Cortex of kidney (tissue), 1 donor: ENCODE results near the gene RFT1.
"Not testable (repeated sequence)": the region's sequence is repeated elsewhere in the genome, so short reads cannot be mapped to it uniquely, and the experiment has no call there.

ENCODE experiments used
- DNase-seq: peaks from one replicate; lab custom pipeline; 2025; lab: John Stamatoyannopoulos, UW

The RFT1 gene

DNA sequence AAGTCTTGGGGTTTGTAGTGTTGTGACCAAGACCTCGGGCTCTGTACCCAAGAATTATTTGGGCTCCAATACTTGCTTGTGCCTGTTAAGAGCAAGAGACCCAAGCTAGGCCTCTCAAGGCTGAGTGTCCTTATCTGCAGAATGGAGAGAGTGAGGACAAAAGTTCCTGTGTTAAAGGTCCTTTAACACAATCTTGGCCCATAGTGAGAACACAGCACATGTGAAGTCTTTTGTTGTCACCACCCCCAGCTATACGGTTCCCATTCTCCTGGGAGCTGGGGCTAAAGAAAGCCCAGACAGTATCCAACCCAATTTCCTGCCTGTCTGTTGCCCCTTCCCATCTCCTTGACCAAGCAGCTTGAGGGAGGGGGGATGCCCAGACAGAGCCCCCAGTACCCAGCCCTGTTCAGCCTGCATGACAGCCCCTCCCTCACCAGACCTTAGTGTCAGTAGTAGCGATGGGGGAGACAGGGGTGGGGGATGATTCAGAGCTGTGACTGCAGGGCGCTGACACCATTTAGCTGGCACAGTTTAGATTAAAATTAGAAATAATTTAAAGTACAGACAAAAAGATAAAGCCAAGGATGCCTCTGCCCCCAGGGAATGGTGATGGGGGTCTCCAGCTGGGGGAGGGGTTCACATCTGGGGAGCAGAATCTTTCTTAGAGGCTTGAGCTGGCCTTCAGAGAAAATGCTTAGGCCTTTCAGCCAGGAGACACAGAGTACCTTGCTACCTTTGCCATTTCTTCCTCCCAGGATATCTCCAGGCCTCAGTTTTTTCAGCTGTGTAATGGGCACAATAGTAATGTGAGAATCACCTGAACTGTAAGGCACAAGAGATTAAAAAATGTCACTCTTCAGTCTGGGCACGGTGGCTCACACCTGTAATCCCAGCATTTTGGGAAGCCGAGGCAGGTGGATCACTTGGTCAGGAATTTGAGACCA lies 33.5 kb upstream of the RFT1 start:
- no peak for DNase-seq

DNA sequence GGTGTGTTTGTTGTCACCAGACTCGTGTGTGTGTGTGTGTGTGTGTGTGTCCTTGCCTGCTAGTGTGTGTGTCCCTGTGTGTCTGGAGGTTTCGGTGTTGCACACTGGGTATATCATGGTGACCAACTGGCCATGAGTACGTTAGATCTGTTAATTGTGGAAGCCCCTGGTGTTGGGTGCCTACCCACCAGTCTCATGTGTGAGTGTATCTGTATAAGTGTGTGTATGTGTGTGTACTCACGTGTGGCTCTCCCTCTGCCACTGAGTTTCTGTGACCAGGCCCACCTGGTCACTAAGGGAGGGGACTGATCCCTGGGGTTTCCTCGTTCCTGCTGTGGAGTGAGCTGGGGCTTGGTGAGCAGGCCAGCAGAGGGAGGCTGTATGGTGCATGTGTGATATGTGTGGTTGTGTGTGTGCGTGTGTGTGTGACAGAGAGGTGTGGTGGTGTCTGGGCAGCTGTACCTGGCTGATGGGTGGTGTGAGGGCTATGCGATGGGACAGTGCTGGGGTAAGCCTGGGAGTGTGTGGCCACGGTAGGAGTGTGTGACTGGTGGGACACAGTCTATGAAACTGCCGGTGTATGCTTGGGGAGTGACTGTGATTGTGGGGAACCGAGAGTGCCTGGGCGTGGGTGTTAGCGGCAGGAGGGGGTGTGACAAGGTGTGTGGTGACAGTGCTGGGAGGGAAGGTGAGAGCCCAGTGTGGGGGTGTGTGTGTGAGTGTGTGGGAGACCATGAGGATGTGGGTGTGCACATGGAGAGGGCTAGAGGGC lies 32.6 kb upstream of the RFT1 start:
- no peak for DNase-seq

GRCh38 chr3:53161820-53162671 lies 31.8 kb upstream of the RFT1 start:
- no peak for DNase-seq

DNA sequence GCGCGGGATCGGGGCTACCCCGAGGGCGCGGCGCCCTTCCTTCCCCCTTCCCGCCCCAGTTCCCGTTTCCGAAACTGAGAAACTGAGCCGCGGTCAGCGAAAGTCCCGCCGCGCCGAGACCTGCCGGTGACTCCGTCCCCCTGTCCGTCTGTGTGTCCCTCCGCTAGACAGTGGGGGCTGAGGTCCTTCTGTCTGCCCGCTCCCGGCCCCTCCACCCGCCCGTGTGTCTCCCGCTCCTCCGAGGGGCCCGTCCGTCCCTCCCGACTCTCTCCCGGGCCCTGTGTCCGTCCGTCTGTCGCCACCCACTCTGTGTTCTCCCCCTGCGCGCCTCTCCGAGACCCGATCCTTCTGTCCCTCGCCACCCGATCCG lies 31.2 kb upstream of the RFT1 start:
- no peak for DNase-seq

- peak; percentile 43 for DNase-seq
Observed at GRCh38 chr3:53160660-53161449, 30.6 kb upstream of the RFT1 start, which contains the start of gene PRKCD. TSS of gene PRKCD (plus strand) at chr3:53161209. CDS start at chr3:53178423, 17,214 bp downstream.

- no peak for DNase-seq
Observed at GRCh38 chr3:53160061-53160659, 29.9 kb upstream of the RFT1 start.

DNA sequence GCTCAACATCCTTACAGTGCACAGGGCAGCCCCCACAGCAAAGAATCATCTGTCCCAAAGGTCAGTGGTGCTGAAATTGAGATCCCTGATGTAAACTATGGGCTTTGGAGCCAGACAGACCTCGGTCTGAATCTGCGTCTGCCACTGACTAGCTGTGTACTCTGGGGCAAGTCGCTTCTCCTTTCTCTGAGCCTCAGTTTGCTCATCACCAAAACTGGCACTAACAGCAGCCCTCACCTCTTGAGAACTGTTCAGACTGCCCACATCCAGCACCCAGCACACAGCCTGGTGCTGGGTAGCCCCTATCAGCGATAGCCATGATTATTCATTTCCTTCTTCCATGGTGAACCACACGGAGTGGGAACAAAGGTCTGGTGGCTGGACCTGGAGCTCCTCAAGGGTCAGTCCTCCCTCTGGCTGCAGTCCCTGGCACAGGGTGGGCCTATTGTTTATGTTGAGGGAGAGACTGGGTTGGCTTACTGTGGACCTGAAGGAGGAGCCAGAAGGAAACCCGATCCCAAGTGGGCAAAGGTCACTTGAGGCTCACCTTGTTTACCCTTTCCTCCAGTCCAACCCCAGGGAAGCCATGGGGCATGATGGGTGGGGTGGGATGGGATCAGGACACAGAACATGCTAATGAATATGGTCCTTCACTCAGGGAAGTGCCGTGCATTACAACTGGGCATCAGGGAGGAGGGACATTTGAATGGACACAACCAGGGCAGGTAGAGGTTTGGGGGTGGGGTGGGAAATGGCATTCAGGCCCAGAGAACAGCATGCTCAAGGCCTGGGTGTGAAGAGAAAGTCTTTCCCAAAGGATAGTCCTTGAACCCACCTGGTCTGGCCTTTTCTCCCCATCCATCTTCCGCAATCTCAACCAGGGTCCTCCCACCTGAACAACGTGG lies 29.2 kb upstream of the RFT1 start:
- DNase-seq = no peak

DNA sequence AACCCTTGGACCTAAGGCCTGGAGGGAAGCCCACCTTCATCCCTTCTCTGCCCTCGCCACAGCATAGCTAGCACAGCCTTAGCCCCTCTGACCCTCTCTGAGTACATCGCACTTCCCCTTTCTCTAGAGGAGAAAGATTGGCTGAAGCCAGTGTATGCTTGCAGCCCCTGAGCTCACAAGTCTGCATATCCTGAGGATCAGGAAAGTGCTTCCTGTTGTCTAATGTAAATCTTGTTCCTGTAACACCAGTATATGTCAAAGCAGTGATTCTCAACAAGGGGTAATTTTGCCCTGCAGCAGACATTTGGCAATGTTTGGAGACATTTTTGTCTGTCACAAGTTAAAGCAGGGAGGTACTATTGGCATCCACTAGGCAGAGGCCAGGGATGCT lies 28.5 kb upstream of the RFT1 start:
- no peak for DNase-seq

DNA sequence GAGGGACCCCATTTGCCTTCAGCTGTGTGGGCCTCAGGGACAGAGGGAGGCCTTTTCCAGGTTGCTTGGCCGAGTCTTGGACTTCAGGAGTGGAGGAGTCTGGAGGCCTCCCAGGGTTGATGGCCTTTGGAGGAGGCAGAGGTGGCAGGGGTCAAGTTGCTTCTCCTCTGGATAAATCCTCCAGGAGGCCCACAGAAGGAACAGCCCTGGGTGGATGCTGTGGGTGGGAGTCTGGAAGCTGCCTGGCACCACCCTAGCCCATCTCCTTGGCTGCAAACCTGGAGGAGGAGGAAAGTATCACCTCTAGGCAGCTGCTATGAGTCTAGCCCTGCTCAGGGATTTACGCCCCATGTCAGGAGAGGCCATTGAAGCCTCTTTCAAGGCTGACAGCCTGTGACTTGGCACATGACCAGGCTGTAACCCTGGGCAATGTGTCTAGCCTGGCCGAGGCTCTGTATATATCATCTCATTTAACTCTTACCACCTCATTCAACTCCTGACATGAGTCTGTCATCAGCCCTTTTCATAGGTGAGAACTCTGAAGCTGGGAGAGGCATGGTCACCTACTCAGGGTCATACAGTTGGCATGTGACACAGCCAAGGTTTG lies 27.8 kb upstream of the RFT1 start:
- no peak for DNase-seq

DNA sequence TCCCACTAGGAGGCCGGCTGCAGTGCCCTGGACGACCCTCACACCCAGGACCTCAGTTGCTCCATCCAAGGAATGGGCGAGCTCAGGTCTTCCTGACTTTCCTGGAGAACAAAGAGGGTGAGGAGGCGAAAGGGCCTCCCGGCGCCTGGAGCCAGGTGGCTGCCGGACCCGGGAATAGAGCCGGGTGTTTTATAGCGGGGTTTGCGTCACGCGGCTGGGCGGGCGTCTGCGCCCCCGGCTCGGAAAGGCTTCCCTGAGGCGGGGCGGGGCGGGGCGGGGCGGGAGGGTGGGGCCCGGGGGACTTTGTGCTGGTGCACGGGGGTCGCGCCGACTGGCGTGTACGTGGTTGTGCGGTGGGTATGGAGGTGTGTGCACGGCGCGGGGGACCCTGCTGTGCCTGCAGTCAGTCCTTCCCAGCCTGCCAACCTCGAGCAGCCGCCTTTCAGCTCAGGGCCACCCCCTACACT lies 26.2 kb upstream of the RFT1 start:
- DNase-seq = no peak

DNA sequence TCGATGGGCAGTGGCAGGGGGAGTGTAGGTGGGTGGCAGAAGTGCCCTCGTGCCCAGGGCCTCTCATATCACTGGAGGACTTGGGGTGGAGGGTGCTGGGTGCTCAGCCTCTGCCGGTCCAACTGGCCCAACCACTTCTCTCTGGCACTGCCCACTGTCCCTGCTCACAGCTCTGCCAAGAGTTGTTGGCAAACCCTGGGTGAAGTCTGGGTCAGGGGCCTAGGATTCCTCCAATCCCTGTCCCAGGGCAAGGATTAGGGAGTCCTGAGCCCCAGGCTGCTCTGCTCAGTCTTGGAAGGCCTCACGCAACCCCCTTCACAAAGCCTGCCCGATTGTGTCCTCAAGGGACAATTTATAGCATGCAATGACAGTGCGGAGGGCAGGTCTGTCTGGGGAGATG lies 25.5 kb upstream of the RFT1 start:
- DNase-seq = no peak

DNA sequence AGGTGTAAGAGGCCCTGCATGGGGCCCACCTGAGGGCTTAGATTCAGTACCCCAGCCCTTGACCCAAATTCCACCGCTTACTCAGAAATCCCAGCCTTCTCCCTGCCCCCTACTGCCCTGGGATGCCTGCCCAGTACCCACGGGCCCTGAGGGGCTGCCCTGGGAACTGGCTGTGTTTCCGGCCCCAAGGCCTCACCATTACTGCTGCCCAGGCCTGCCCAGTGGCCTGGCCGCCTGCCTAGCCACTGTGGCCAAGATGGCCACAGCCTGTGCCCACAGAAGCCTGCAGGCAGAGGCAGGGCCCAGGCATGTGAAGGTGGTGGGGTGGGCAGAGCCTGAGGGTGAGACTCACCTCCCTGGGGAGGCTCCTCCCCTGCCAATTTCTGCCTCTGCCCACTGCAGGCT lies 24.6 kb upstream of the RFT1 start:
- no peak for DNase-seq

GRCh38 chr3:53153980-53154379 lies 23.7 kb upstream of the RFT1 start:
- no peak for DNase-seq

GRCh38 chr3:53153264-53153823 lies 23.1 kb upstream of the RFT1 start:
- DNase-seq = no peak

GRCh38 chr3:53151870-53152660 lies 21.8 kb upstream of the RFT1 start:
- no peak for DNase-seq

DNA sequence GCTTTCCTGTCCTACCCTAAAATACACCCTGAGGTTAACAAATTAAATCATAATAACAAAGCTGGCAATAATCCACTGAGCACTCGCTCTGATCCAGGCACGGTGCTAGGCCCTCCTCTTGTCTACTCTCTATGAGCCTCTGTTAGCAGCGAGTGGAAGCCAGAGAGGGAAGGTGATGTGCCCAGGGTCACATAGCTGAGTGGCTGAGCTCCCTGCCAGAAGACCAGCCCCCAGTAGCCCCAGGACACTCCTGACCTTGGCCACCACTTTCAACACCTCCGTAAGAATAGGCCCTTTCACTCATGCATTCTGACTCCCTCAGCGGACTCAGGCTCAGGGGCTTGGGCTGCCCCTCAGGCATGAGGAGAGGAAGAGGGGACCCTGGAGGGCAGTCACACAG lies 21.2 kb upstream of the RFT1 start:
- DNase-seq = no peak

DNA sequence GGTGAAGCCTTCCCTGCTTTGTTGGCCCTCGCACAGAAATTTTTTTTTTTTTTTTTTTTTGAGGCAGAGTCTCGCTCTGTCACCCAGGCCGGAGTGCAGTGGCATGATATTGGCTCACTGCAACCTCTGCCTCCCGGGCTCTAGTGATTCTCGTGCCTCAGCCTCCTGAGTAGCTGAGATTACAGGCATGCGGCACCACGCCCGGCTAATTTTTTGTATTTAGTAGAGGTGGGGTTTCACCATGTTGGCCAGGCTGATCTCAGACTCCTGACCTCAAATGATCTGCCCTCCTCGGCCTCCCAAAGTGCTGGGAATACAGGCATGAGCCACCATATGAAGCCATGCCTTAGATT lies 20.8 kb upstream of the RFT1 start:
- not testable (repeated sequence) for DNase-seq
